ENCODE data around the gene TNC.
"Not testable (repeated sequence)": the region's sequence is repeated elsewhere in the genome, so short reads cannot be mapped to it uniquely, and the experiment has no call there.

The TNC gene

DNA sequence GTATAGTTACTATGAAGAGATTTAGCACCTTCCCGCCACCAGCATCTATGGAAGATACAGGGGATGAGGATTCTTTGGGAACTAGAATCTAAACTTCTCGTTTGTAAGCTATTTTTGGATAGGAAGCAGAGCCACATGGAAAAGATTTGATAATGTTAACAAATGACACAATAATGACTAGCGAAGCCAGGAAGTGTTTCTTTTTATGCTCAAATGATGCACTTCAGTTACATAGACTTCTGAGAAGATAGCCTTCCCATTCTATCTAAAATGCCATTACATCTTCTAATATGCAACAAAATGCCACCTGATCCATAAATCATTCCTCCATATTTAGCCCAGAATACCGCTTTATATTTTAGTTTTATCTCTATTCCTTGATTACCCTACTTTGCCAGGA lies 17.0 kb upstream of the TNC start:
- no peak for DNase-seq

DNA sequence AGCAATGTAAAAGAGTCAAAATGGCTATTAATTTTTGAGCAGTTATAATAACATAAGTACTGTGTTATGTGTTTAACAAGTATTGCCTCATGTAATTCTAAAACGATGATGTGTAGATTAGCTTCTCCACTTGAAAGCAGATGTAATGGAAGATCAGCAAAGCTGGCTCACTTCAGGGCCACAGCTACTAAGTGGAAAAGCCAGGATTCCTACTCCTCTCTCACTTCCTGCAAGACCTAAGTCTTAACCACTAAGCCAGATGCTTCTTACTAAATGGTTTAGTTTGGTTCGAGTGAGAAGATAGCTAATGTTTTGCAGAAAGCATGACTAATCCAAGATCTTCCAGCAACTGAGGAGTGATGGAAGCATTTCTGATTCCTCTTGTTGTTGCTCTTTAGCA lies 15.7 kb upstream of the TNC start:
- no peak for DNase-seq

DNA sequence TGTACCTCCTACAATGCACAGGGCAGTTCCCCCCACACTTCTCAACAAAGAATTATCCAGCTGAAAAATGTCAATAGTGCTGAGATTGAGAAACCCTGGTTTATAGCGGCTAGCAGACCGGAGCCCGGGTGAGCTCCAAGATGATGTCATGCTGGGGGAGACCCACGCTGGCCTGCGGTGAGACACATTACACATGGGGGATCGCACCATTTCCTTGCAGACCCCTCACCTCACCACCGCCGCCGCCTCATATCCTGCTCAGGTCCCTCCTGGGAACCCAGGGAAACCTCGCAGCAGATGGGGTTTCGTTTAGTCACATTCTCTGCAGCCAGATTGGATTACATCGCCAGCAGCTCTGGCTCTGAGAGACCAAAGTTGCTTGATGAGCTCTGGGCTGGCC lies 14.7 kb upstream of the TNC start:
- no peak for DNase-seq

DNA sequence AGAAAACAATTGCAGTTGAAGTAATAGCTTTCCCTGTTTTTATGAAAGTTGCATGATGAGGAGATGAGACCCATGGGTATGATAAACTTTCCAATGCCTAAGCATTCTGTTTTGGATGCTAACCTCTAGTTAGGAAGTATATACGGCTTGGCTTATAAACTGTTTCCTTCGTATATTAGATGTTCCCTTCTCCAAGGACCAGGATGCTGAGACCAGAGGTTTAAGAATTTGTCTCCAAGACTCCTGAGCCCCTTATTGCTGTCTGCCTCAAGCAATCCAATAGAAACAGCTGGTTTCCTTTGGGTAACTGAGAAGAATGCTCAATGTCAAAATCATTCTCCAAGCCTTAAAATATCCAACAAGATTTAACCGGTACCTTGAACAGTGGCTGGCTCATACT lies 12.2 kb upstream of the TNC start:
- DNase-seq, result no peak

DNA sequence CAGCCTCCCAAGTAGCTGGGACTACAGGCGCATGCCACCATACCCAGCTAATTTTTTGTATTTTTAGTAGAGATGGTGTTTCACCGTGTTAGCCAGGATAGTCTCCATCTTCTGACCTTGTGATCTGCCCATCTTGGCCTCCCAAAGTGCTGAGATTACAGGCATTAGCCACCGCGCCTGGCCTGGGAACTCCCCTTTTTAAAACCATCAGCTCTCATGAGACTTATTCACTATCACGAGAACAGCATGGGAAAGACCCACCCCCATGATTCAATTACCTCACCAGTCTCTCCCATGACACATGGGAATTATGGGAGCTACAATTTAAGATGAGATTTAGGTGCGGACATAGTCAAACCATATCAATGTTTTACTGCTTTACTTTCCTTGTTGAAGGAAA lies 10.8 kb upstream of the TNC start:
- DNase-seq, result not testable (repeated sequence)

DNA sequence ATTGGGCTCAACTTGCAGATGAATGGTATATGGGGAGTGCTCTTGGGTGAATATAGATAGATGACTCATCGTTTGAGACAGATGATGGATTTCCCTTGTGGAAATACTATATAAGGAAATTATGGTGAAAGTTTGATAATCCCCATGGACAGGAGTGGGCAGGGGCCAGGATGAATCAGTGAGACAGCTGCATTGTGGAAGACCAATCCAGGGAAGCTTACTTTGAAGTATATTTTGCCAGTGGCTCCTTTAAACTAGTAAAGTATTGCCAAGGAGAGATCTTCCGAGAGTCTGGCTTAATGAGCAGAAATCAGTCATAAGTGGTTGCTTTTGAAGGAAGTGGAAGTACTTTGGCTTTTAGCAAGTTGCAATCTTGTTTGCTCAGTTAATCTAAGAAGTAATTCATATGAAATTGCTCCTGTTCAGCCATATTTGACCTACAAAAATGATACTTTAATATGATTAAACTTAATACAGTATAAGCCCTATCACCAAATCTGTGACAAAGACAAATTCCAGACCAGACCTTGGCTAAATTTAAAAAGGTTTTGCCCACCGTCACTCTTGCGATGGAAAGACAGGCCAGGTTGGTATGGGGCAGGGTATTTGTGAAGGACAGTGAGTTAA lies 9.3 kb upstream of the TNC start:
- no peak for DNase-seq

DNA sequence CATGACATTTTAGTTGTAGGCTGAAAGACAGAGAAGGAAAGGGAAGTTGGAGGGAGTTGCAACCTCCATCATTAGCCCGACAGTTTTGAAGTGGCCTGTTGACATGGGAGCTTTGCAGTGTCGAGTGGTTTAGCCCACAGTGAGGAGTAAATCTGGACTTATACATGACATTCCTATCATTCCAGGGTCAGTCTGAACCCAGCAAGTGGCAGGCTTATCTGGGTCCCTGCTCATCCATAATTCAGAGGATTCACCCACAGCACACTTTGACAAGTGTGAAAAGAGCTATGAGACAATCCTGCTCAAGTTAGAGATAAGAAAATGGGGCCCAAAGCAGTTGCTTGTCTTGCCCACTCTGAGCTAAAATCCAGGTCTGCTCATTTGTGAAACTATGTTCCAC lies 8.4 kb upstream of the TNC start:
- DNase-seq, result no peak

DNA sequence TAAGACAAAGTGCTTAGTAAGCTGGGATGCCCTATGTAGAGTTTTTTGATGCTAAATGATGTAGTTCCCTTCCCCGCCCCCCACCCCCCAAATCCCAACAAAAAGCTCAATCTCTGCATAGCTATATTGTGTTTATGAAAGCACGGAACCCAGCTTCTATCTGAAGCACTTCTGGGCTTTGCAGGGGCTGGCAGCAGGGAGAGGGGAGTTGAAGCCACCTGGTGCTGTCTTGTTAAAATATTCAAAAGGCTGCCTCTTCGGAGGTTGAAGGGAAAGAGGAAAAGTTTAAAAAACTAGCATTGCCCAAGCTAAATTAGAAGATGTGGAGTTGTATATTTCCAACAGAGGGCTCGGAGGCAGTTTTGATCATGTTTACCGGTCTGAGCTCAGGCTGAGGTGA lies 5.0 kb upstream of the TNC start:
- DNase-seq, result no peak

DNA sequence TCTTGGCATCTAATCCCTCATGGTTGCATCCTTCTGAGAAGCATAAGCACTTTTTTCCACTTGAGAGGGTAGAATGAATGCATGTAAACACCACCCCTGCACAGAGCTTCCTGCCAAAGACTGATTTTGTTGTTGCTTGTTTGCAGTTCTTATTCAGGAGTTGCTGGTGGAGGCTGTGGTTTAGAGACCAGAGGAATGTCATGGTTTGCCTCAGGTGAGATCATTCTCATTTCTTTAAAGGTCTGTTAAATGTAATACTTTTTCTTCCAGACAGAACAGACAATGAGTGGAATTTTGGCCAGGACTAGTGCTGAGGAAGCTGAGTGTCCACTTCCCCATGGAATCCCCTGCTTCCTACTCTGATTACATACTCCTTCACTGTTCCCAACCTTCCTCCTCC lies 3.2 kb upstream of the TNC start:
- no peak for DNase-seq

DNA sequence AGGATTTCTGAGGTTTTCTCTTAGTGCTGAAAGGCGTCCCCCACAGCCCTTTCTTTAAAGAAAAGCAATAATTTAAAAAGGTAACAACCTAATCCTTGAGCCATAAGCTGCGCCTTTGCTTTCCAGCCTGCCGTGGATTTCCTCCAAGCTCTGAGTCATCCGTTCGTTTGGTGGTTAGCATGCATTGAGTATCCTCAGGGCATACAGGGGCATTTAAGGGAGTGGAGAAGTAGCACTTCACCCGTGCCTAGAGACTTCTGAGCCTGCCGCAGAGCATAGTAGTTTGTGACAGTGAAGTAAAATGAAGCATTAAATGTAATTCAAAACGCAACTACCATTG lies 892 bp upstream of the TNC start:
- no peak for DNase-seq

DNA sequence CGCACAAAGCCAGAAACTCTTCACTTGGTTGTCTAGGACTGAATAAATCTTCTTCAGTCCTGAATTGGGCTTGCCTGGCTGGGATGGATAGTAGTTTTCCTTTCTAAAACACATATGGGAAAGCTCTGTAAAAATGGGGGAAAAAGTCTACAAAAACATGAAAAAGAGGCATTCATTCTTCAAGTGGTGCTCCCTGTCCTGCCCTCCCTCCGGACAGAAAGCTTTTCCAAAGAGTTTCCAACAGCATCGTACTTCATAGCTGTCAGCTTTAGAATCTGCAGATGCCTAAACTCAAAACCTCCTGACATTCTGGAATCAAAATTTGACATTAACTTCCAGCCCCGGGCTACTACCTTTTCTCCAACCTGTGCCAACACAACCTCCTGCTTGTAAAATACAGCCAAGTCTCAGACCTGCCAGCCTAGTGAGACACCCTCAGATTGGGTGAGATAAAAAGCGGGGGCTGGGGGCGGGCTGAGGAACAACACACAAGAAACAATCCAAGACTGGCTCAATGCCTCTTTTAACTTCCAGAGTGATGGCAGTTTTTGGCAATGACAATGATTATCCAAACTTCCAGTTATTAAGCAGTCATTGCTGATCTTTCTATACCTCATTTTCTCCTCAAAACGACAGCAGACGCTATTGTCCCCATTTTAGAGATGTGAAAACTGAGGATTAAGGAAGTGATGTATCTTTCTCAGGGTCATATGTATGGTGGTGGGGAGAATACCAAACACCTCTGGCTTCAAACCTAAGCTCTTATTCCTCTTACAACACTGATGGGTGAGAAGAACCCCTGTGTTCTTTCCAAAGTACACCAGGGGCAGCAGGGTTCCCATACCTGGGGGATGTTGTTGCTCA lies 1.3 kb downstream of the TNC start:
- DNase-seq, result no peak

DNA sequence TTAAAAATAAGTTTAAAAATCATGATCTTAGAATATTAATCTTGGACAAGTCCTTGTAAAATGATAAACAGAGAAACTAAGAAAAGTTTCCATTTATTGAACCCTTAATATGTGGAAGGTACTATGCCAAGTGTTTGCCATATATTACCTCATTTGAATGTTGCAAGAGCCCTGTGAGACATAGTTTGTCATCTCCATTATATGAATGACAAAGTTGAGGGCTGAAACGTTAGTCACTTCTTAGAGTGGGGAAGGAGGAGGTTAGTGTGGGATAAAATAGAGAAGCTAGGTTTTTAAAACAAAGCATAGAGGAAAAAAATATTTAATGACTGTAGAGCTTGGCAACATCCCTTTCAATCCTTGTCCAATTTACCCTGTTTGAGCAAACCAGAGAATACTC lies 2.0 kb downstream of the TNC start:
- no peak for DNase-seq

DNA sequence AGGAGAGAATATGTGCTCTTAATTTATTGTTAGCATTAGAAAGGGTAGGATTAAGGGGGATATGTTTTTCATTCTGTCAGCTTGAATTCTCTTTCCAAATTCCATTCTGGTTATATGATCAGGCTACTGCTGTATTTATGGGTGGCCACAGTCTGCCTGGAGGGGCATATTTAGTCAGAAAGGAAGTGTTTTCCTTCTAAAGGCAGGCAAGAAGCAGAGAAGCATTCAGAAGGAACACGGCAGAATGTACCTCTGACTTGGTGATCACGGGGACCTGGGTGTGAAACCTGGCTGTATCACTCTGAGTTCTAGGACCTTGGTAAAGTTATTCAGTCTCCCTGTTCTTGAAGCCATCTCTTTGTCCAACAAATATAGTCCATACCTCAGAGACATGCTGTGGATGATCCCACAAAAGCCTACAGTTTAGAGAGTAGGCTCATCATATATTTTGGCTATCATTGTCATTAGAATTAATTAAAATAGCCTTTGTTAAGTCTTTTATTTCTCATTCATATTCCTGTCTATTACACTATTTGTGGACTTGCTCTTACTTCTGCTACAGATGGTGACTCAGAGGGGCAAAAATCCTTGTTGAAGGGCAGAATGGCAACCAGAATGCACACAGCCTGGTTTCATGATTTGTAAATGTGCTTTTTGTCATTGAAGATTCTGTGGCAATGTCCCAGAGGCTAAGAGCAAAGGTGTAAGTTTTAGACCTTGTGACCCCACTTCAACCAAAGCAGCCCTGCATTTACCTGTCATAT lies 2.7 kb downstream of the TNC start:
- DNase-seq, result no peak

DNA sequence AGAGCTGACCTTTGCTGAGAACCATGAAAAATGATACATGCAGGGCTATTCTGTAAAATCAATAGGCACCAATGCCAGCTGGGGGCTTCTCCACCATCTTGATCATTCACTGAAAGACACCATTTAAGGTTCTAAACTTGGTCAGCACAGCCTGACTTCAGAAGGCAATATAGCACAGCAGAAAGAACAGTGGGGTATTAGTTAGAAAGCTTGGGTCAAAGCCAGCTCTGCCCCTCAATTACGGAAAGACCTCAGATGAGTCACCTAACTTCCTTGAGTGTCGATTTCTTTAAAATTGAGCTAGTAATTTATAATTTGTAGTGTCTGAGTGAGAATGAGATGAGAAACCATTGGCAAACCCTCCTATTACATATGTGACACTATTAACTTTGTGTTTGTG lies 3.4 kb downstream of the TNC start:
- DNase-seq, result no peak

DNA sequence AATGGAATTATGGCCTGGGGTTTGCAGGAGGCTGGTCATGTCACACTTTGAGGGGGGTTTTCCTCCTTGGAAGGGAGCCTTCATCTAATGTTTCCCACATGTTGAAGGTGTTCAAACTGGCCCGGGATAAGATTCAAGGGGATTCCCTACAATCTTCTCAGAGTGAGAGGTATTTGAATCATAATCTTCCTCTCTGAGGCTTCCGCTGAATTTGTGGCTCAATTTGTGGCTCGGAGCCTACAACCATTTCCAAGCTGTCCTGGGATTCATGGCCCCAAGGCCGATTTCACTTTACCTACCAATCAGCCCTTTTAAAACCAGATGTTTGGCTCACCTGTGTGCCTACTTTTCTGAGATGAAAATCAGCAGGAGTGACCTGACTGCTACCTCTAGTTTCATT lies 3.9 kb downstream of the TNC start:
- no peak for DNase-seq

DNA sequence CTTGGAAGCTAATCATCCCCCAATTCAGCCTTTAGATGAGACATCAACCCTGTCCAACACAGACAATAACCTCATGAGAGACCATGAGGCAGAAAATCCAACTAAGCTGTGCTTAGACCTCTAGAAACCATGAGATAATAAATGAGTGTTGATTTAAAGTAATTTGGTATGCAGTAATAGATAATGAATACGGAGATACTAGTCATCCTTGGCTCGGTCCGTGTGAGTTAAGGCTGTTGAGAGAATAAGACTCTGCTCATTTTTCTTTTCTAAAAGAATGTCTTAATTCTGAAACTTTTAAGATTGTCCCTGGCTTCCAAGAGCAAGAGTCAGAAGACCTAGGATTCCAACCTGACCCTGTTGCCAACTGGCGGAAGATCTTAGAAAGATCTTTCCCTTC lies 6.1 kb downstream of the TNC start:
- DNase-seq, result no peak

DNA sequence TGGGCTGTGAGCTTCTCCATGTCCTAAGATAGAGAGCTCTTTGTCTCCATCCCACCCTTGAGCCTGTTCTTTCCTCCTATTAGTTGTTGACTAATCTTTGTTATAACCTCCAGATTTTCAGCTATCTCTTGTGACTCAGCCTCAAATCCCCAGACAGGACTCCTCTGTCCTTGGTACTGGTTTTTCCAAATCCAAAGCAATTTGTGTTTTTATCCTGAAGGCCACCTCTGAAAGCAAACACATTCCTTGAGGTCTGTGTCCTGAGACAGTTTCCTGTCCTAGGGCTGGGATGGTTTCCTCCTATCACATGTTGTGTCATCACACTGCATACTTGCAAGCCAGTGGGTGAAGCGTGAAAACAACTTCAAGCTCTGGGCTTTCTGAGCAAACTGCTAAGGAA lies 8.5 kb downstream of the TNC start:
- DNase-seq, result no peak

DNA sequence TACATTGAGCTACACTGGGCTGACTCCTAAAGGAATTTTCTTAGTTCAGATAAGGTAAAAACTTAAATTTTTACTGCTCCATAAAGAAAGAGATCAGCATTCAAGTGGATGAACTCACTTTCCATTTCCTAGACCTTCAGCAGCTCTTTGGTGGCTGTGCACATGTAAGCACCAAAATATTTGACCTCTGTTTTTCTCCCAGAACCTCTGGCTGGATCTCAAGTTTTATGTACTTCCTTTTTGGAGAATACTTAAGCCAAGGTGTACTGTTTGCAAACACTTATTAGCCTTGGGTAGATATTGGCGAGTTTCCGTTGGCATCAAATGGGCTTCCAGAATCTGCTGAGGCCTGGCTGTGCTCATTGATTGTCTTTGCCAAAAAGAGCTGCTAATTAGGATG lies 10.3 kb downstream of the TNC start:
- DNase-seq, result no peak

DNA sequence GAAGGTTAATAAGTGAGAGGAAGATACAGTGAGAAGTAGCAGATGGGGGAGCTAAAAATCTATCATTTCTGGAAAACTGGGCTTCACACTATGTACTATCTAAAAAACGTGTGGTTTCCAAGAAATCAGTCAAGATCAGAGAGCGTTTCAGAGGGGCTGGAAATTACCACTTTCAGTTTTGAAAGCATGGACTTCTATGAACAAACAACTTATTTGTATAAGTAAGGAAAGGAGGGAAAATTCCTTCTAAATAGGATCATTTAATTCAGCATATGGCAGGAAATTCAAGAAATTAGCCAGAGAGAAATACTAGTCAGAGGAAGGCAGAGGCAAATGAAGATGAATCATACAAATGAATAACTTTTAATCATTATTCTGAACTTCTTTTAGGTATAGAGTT lies 11.3 kb downstream of the TNC start:
- DNase-seq, result no peak

DNA sequence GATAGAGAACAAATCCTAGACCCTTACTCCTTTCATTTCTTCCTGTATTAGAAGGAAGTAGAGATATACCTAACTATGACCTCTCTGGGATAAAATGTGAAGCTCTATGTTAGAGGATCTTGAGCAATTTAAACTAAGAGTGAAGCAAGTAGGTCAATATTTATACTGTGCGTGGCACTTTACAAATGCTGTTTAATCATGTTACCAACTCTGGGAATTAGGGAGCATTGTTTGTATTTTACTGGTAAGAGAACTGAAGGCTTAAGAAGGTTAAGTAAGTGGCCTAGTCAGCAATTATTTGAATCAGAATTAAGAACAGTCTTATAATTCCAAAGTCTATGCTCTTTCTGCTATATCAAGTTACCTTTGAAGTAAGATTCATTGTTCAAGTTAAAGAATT lies 12.0 kb downstream of the TNC start:
- DNase-seq, result no peak

DNA sequence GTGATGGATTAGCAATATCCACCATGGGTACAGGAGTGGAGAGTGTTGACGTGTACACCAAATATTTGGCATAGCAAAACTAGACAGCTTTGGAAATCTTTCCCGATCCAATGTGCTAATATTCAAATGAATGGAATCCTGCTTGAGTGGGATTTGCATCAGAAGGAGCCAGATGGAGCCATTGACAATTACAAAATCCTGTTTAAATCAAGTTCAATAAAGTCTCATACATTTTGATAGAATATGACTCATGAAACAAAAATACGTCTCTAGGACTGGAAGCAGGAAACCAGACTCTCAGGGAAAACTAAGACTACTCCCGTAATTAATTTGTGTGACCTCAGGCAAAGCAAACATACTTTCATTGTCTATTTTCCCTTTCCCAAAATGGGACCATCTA lies 13.0 kb downstream of the TNC start:
- no peak for DNase-seq

DNA sequence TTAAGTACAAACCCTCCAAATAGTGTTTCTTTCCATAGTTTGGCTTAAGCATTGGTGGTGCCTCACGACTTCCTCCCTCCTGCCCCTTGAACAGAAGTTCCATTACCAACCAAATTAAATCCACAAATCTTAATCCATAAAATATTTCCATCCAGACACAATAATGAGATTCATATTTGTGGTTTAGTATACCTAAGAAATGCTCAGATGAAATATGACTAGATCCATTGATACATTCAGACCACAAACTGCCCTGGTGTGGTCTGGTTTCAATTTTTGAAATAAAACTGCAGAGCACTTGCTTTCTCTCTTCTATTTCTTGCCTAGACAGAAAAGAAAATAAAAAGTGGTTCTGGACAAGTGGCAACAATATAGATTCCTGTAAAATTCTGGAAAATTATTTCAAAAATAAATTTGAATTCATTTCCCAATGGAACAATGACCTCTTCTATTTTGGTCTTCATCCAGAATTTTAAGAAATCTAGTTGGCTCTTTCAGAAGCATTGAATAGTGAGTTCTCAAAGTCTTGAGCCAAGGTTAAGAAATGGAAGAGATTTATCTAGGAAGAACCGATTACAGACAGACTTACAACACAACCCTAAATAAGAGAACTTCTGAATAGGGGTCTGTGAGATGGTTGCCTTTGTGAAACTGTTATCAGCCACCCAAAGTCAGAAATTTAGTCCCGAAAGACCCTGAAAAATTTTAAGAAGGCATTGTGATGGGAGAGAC lies 14.0 kb downstream of the TNC start:
- no peak for DNase-seq

DNA sequence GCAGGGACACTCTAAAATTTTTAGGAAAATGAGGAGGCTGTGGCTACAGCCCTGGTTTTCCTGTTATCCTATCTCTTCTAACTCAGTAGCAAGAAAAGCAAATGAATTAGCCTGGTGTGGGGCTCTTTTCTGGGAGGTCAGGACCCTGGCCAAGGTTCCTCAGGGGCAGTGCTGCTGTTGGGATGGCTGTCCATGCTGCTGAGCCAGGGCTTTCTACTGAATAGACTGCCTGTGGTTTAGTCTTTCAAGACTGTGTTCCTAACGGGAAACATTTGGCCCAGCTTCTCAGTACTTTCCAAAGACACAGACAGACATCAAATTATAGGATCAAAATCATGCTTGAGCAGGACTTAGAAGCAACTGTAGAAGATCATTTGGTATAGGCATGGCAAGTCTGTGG lies 18.1 kb downstream of the TNC start:
- DNase-seq, result no peak

Data from COR-L47 (cell line).